Astrocyte (in vitro differentiated cells and primary cell): Measurements from ENCODE around the gene NR5A2.

Source experiments
- CTCF ChIP-seq: IDR thresholded peaks from 2 replicates; pipeline ENCODE4 v1.5.1; 2011; ENCODE audit warnings: low read depth, mild to moderate bottlenecking, inconsistent platforms, low read length, moderate library complexity; ENCODE audit not compliant: insufficient read depth
- EZH2 ChIP-seq: IDR thresholded peaks from 2 replicates; pipeline ENCODE4 v1.6.1; 2012; ENCODE audit warnings: mild to moderate bottlenecking, low read length, inconsistent platforms; ENCODE audit not compliant: insufficient read depth

- no peak for TF ChIP-seq CTCF
- TF ChIP-seq EZH2: no peak
Measured at GRCh38 chr1:199978408-199978940, 49.0 kb upstream of the NR5A2 start.
